A549 (cell line): ENCODE measurements around the gene MAPK11. TPM values are rescaled to one million over a fixed set of nuclear protein-coding genes. Genes with fewer than 3 reads are reported as not detected.

ENCODE experiments used
- ATAC-seq, 2 experiments: fragments of 200-7000 bp in 1 of 2; fragments of >200 bp in 1 of 2; cut with Nextera tagmentation in 1 of 2; cut with Tn5 transposase in 1 of 2; 3 replicates each; pipeline versions ENCODE4 v1.8.0 to v1.9.1; 2018 to 2020; ENCODE audit warnings: mild to moderate bottlenecking in 1 of 2, moderate library complexity in 1 of 2
- CTCF ChIA-PET: fragments of 300-600 bp; sonication (Branson Sonifier 250); formaldehyde crosslinking; extraction: SDS; loops from one replicate; lab custom pipeline; 2021; ENCODE audit warnings: antibody characterized with exemption, inconsistent platforms; lab: Yijun Ruan, JAX
- POLR2A ChIA-PET: fragments of 350-600 bp; formaldehyde crosslinking; extraction: SDS; loops from one replicate; lab custom pipeline; 2021; ENCODE audit warnings: antibody characterized with exemption, inconsistent platforms; lab: Yijun Ruan, JAX
- DNase-seq, 2 experiments: peaks; one replicate each; pipeline versions ENCODE4 v3.0.0 to v3.0.0-alpha.2; 2011 to 2016; ENCODE audit warnings: low read depth in 1 of 2, low spot score in 1 of 2
- FAIRE-seq: peaks from 2 replicates; lab custom pipeline; 2011; peaks lifted over from hg19 to GRCh38; lab: Jason Lieb, UNC
- H3K27ac ChIP-seq, 2 experiments: fragments of >200 bp; sonication (Bioruptor Twin); formaldehyde crosslinking; 3 replicates each; pipeline ENCODE4 v1.5.1; 2016 to 2017
- H3K4me1 ChIP-seq: fragments of >200 bp; sonication (Bioruptor Twin); formaldehyde crosslinking; 3 replicates; pipeline ENCODE4 v1.6.1; 2016
- H3K4me2 ChIP-seq: fragments of >200 bp; sonication (Bioruptor Twin); formaldehyde crosslinking; 3 replicates; pipeline ENCODE4 v1.6.1; 2016
- H3K4me3 ChIP-seq: fragments of >200 bp; sonication (Bioruptor Twin); formaldehyde crosslinking; 3 replicates; pipeline ENCODE4 v1.5.1; 2016
- H3K9me3 ChIP-seq: fragments of >200 bp; sonication (Bioruptor Twin); formaldehyde crosslinking; 3 replicates; pipeline ENCODE4 v1.6.1; 2016
- ATOH8 ChIP-seq: fragments of 250-450 bp; sonication (Bioruptor Pico); IDR thresholded peaks from 2 replicates; pipeline ENCODE4 v1.5.0; 2020; ENCODE audit warnings: low read depth, mild to moderate bottlenecking, moderate library complexity
- BHLHE40 ChIP-seq: IDR thresholded peaks from 2 replicates; pipeline ENCODE4 v1.6.1; 2012; ENCODE audit warnings: low read depth, low read length, inconsistent platforms
- CBX8 ChIP-seq: fragments of 200-600 bp; sonication (generic); IDR thresholded peaks from 2 replicates; pipeline ENCODE4 v1.6.1; 2016
- EP300 ChIP-seq, 2 experiments: fragments of >200 bp; sonication (Bioruptor Twin); formaldehyde crosslinking; IDR thresholded peaks; 2 replicates in 1 of 2; 3 replicates in 1 of 2; pipeline ENCODE4 v1.6.1; 2016 to 2017
- ESRRA ChIP-seq: fragments of 150-350 bp; IDR thresholded peaks from 2 replicates; pipeline ENCODE4 v1.6.1; 2014; ENCODE audit warnings: mild to moderate bottlenecking, low read length, borderline replicate concordance
- HEYL ChIP-seq: fragments of 250-450 bp; sonication (Bioruptor Pico); IDR thresholded peaks from 2 replicates; pipeline ENCODE4 v1.8.0; 2021; ENCODE audit warnings: mild to moderate bottlenecking, moderate library complexity
- HOXA7 ChIP-seq: fragments of 250-450 bp; sonication (Bioruptor Pico); IDR thresholded peaks from 2 replicates; pipeline ENCODE4 v1.5.0; 2020; ENCODE audit warnings: mild to moderate bottlenecking, moderate library complexity
- JUN ChIP-seq, 2 experiments: fragments of >200 bp; sonication (Bioruptor Twin); formaldehyde crosslinking; IDR thresholded peaks; 2 replicates in 1 of 2; 3 replicates in 1 of 2; pipeline ENCODE4 v1.6.1; 2016 to 2017
- KDM1A ChIP-seq: fragments of 200-600 bp; sonication (generic); IDR thresholded peaks from 2 replicates; pipeline ENCODE4 v1.6.1; 2016; ENCODE audit warnings: low read depth, mild to moderate bottlenecking
- KDM5A ChIP-seq: fragments of 200-600 bp; sonication (generic); IDR thresholded peaks from 2 replicates; pipeline ENCODE4 v1.6.1; 2016; ENCODE audit warnings: antibody characterized with exemption, mild to moderate bottlenecking
- NPAS2 ChIP-seq: fragments of 250-450 bp; sonication (Bioruptor Pico); IDR thresholded peaks from 2 replicates; pipeline ENCODE4 v1.8.0; 2022; ENCODE audit warnings: mild to moderate bottlenecking, moderate library complexity, borderline replicate concordance
- RAD21 ChIP-seq, 2 experiments: fragments of >200 bp in 1 of 2; sonication (Bioruptor Twin) in 1 of 2; formaldehyde crosslinking in 1 of 2; IDR thresholded peaks in 1 of 2; conservative IDR thresholded peaks in 1 of 2; 2 replicates in 1 of 2; 3 replicates in 1 of 2; pipeline ENCODE4 v1.6.1; 2012 to 2018; ENCODE audit warnings: inconsistent platforms in 1 of 2
- RARB ChIP-seq: fragments of 250-450 bp; sonication (Bioruptor Pico); IDR thresholded peaks from 2 replicates; pipeline ENCODE4 v1.8.0; 2021; ENCODE audit warnings: mild to moderate bottlenecking, moderate library complexity
- RCOR1 ChIP-seq: fragments of 150-350 bp; IDR thresholded peaks from 2 replicates; pipeline ENCODE4 v1.6.1; 2014; ENCODE audit warnings: antibody characterized with exemption, low read length, low read depth
- RFX5 ChIP-seq: fragments of 450-650 bp; IDR thresholded peaks from 2 replicates; pipeline ENCODE4 v1.7.1; 2014; ENCODE audit warnings: antibody characterized with exemption, mild to moderate bottlenecking, moderate library complexity
- RNF2 ChIP-seq: fragments of 200-600 bp; sonication (generic); IDR thresholded peaks from 2 replicates; pipeline ENCODE4 v1.6.1; 2016; ENCODE audit warnings: low read depth, mild to moderate bottlenecking, antibody characterized with exemption, moderate library complexity, borderline replicate concordance
- TFCP2L1 ChIP-seq: fragments of 250-450 bp; sonication (Bioruptor Pico); IDR thresholded peaks from 2 replicates; pipeline ENCODE4 v1.5.0; 2021; ENCODE audit warnings: mild to moderate bottlenecking
- TP53 ChIP-seq: fragments of 250-450 bp; sonication (Bioruptor Pico); IDR thresholded peaks from 2 replicates; pipeline ENCODE4 v1.5.0; 2021; ENCODE audit warnings: mild to moderate bottlenecking, moderate library complexity
- USF2 ChIP-seq: fragments of 450-650 bp; IDR thresholded peaks from 2 replicates; pipeline ENCODE4 v1.6.1; 2014; ENCODE audit warnings: antibody characterized with exemption
- ZFP36 ChIP-seq: fragments of 450-650 bp; IDR thresholded peaks from 2 replicates; pipeline ENCODE4 v1.6.1; 2014; ENCODE audit warnings: borderline replicate concordance; ENCODE audit not compliant: partially characterized antibody
- WGBS: methylation state at CpG from one replicate; pipeline ENCODE4 v1.1.6; 2017; ENCODE audit errors: missing lambda C conversion rate; 5-methylcytosine and 5-hydroxymethylcytosine counted together
- polyA plus RNA-seq, 4 experiments: library from polyadenylated mRNA; depleted of rRNA in 3 of 4; stranded (reverse); fragments of >200 nt; fragmentation: RNase III in 1 of 4; extraction: RNeasy Plus Mini Kit Qiagen cat#74134 plus additional on column Dnase treatment in 1 of 4; gene quantifications; 2 replicates in 3 of 4; 3 replicates in 1 of 4; pipeline ENCODE4 v1.2.3, GENCODE V29; 2011 to 2017
- TF ChIP-seq, protein P1 (sequence below): fragments of 150-350 bp; IDR thresholded peaks from 2 replicates; pipeline ENCODE4 v1.6.1; 2014; ENCODE audit warnings: low read depth, mild to moderate bottlenecking, low read length

The MAPK11 gene
- polyA plus RNA-seq, 2 of the 4 experiments (the other 2 are of a cell fraction), result 1.6 to 5.5 TPM

DNA sequence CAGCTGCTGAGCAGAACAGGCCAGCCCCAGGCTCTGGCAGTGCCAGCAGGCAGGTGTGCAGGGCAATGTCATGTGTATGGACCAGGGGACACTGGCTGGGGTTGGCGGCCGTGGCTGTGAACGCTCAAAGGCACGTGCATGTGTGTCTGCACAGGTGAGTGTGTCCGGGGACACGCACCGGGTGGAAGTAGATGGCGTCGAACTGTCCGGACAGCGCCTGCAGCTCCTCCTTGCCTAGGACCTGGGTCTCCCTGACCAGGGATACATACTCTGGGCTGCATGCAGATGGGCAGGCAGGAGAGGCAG, 20.0 kb downstream of the MAPK11 start:
- Histone ChIP-seq H3K4me3 (peak overlapping the region; percentile 53; the same call in 2 of the 3 replicates), H3K9me3 (no peaks in the 10 kb centered on the region), H3K4me2 (peak overlapping the region; percentile 77), H3K27ac (peak overlapping the region in 1 of 2 experiments; percentile 93; a peak in 4 of 6 replicates), H3K4me1 (peaks cover 19% of the 10 kb centered on the region; the same call in 2 of the 3 replicates)
- no peak for DNase-seq
- TF ChIP-seq CBX8, result no peak
- POLR2A ChIA-PET, result interaction anchor here (0.5 to 1.5 kb wide), 2 partner anchors 9 to 51 kb away, joined by 4 read pairs; no protein-coding TSS in a partner anchor
- no peak for ATAC-seq
- 94% methylated on average over 11 of the region's 11 CpGs for WGBS
- FAIRE-seq, result no peak
- CTCF ChIA-PET, result interaction anchor here (1.0 to 5.6 kb wide), 6 partner anchors 9 to 91 kb away, joined by 3 to 74 read pairs (median 16); partner anchors contain the start of gene DENND6B

DNA sequence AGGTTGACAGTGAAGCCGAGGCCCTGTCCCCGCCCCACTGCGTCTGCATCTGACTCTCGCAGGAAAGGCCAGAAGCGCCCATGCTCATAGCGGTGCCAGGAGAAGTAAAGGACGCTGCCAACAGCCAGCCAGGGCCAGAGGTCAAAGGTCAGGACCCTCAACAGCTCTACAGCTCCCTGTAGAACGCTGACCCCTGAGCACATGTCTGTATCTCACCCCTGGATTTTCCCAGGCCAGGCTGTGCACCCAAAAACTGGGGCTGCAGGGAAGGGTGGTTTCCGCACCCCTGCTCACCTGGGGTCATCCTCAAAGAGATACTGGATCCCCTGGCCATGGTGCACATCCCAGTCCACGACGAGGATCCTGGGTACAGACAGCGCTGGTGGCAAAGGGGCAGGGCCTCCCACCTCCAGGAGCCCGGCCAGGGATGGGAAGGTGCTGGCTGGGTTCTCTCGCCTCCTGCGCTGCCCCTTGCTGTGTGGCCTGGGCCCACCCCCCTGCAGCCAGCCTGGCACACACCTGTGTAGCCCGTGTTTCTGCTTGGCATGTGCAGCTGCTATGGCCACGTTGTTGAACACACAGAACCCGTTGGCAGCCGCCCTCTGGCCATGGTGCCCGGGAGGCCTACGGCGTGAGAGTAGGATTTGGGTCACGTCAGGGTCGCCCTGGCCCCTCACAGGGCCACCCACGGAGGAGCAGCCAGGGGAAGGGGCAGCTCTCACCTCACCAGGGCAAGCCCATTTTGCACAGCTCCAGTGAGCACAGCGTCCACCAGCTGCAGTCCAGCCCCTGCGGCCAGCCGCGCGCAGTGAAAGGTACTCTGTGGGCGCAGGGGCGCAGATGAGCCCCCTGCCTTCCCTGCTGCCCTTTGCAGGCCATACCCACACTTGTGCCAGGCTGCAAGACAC, 20.6 kb downstream of the MAPK11 start:
- FAIRE-seq (no peak), DNase-seq (no peak), ATAC-seq (no peak)
- CTCF ChIA-PET, result interaction anchor here (1.0 to 5.6 kb wide), 5 partner anchors 8 to 92 kb away, joined by 3 to 74 read pairs (median 6); partner anchors contain the start of gene DENND6B
- peaks cover 19% of the 10 kb centered on the region; the same call in 2 of the 3 replicates for H3K4me1 ChIP-seq
- H3K4me2 ChIP-seq, result peak overlapping the region; percentile 77; the same call in 1 of the 3 replicates
- no peak overlapping the region for H3K4me3 ChIP-seq
- H3K9me3 ChIP-seq, result no peaks in the 10 kb centered on the region
- POLR2A ChIA-PET, result interaction anchor here (0.5 kb wide), 1 partner anchor 51 kb away, joined by 4 read pairs; no protein-coding TSS in a partner anchor
- TF ChIP-seq RFX5, result no peak
- TF ChIP-seq HEYL (CRISPR knock-in tag), result no peak
- no peak for TF ChIP-seq EP300 (IDR thresholded peaks at IDR 0.05)
- TF ChIP-seq RAD21 (conservative IDR thresholded peaks at IDR 0.05 in 1 of 2, IDR thresholded peaks at IDR 0.05 in 1 of 2), result no peak
- TF ChIP-seq RCOR1, result no peak
- no peak for TF ChIP-seq TP53 (CRISPR knock-in tag)
- no peak for TF ChIP-seq JUN (IDR thresholded peaks at IDR 0.05)
- TF ChIP-seq RARB (CRISPR knock-in tag), result no peak
- no peak for TF ChIP-seq TFCP2L1 (CRISPR knock-in tag)
- TF ChIP-seq USF2, result no peak
- no peak for TF ChIP-seq KDM5A
- TF ChIP-seq ESRRA, result no peak
- TF ChIP-seq, protein P1, sequence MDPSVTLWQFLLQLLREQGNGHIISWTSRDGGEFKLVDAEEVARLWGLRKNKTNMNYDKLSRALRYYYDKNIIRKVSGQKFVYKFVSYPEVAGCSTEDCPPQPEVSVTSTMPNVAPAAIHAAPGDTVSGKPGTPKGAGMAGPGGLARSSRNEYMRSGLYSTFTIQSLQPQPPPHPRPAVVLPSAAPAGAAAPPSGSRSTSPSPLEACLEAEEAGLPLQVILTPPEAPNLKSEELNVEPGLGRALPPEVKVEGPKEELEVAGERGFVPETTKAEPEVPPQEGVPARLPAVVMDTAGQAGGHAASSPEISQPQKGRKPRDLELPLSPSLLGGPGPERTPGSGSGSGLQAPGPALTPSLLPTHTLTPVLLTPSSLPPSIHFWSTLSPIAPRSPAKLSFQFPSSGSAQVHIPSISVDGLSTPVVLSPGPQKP, result no peak
- no peak for TF ChIP-seq ZFP36
- no peak for TF ChIP-seq BHLHE40
- TF ChIP-seq RNF2, result no peak
- no peak for TF ChIP-seq ATOH8 (CRISPR knock-in tag)
- no peak for TF ChIP-seq HOXA7 (CRISPR knock-in tag)
- TF ChIP-seq NPAS2, result no peak
- no peak for TF ChIP-seq KDM1A
- H3K27ac ChIP-seq, result peak overlapping the region in 1 of 2 experiments; percentile 93; a peak in 1 of 6 replicates
- 88% methylated on average over 14 of the region's 32 CpGs for WGBS
